SU-DHL-6 (cell line): ENCODE measurements around the gene TCEANC.

ENCODE experiments used
- H2AFZ ChIP-seq: fragments of 200-600 bp; sonication (generic); 2 replicates; pipeline ENCODE4 v1.6.1; 2014; ENCODE audit warnings: low read depth, mild to moderate bottlenecking, moderate library complexity, mixed read lengths, antibody characterized with exemption, low read length; ENCODE audit not compliant: severe bottlenecking
- H3F3A ChIP-seq: fragments of 200-600 bp; shearing (Covaris generic); 2 replicates; pipeline ENCODE4 v1.6.0; 2016; ENCODE audit warnings: antibody characterized with exemption, mild to moderate bottlenecking; ENCODE audit not compliant: insufficient read depth
- H3K27ac ChIP-seq: fragments of 200-600 bp; sonication (generic); 2 replicates; pipeline ENCODE4 v1.5.1; 2016; ENCODE audit warnings: low read depth, mild to moderate bottlenecking, low read length, moderate library complexity, mixed read lengths
- H3K27me3 ChIP-seq: fragments of 200-600 bp; sonication (generic), shearing (Covaris generic); 2 replicates; pipeline ENCODE4 v1.6.0; 2014; ENCODE audit warnings: mild to moderate bottlenecking, low read length
- H3K36me3 ChIP-seq: fragments of 200-600 bp; sonication (generic); 2 replicates; pipeline ENCODE4 v1.6.1; 2014; ENCODE audit warnings: mild to moderate bottlenecking, low read length, mixed read lengths
- H3K4me2 ChIP-seq: fragments of 300-600, 200-600 bp; shearing (Covaris generic), sonication (generic); 2 replicates; pipeline ENCODE4 v1.6.0; 2014; ENCODE audit warnings: low read length, low read depth, mild to moderate bottlenecking; ENCODE audit not compliant: poor library complexity, severe bottlenecking
- H3K4me3 ChIP-seq: fragments of 200-600 bp; sonication (generic); 2 replicates; pipeline ENCODE4 v1.5.1; 2014; ENCODE audit warnings: antibody characterized with exemption, low read length, mild to moderate bottlenecking, mixed read lengths; ENCODE audit not compliant: insufficient read depth, poor library complexity, severe bottlenecking
- H3K79me2 ChIP-seq: fragments of 200-600 bp; sonication (generic); 2 replicates; pipeline ENCODE4 v1.6.1; 2014; ENCODE audit warnings: mild to moderate bottlenecking, low read length, moderate library complexity; ENCODE audit not compliant: insufficient read depth
- H3K9ac ChIP-seq: fragments of 200-600 bp; sonication (generic); 2 replicates; pipeline ENCODE4 v1.7.0; 2014; ENCODE audit warnings: mild to moderate bottlenecking, low read length
- H3K9me2 ChIP-seq: fragments of 200-600 bp; sonication (generic); replicated peaks from 2 replicates; pipeline ENCODE4 v1.6.1; 2014; ENCODE audit warnings: low read length; ENCODE audit not compliant: insufficient read depth
- H3K9me3 ChIP-seq: fragments of 200-600 bp; sonication (generic); 2 replicates; pipeline ENCODE4 v1.6.1; 2014; ENCODE audit warnings: low read length, mixed read lengths; ENCODE audit not compliant: insufficient read depth
- H4K20me1 ChIP-seq: fragments of 200-600 bp; sonication (generic); 2 replicates; pipeline ENCODE4 v1.6.1; 2014; ENCODE audit warnings: low read depth, mild to moderate bottlenecking, antibody characterized with exemption, low read length, moderate library complexity, mixed read lengths
- EZH2phosphoT487 ChIP-seq: fragments of 200-600 bp; sonication (generic), shearing (Covaris generic); conservative IDR thresholded peaks from 2 replicates; pipeline ENCODE4 v1.6.1; 2018; ENCODE audit warnings: mild to moderate bottlenecking, antibody characterized with exemption, low read length, moderate library complexity, mixed read lengths
- TF ChIP-seq, protein P1 (sequence below): fragments of 200-600 bp; sonication (generic); IDR thresholded peaks from one replicate; pipeline ENCODE4 v1.5.1; 2017; ENCODE audit warnings: antibody characterized with exemption, mild to moderate bottlenecking, low read length, moderate library complexity; ENCODE audit not compliant: insufficient read depth, poor library complexity, severe bottlenecking

TCEANC gene

DNA sequence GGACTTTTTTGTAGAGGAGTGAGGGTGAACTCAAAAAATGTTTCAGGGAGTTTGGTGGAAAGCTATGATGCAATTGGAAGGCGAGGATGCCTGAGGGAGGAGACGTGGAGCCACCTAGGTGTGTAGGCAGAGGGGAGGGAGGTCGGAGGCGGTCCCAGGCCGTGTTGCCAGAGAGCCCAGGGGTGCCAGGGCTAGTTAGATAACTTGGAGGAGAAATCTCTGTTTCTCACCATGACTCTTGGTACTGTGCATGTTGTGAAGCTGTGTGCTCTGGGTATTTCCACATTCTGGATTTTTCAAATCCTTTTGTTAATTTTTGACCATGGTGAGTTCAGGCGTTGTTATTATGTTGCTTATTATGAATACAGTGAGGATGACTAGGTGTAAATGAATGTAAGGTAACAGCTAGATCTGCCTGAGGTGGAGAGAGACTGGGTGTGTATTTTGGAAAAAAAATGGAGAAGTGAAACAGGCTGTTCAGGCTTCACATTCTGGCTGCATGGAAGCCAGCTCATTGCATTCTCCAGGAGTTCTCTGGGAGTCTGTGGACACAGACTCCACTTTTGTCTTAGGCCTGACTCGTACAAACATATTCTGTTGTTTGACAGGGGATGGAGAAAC, 40.5 kb downstream of the TCEANC start:
- TF ChIP-seq EZH2phosphoT487 = no peak
- TF ChIP-seq, protein P1, sequence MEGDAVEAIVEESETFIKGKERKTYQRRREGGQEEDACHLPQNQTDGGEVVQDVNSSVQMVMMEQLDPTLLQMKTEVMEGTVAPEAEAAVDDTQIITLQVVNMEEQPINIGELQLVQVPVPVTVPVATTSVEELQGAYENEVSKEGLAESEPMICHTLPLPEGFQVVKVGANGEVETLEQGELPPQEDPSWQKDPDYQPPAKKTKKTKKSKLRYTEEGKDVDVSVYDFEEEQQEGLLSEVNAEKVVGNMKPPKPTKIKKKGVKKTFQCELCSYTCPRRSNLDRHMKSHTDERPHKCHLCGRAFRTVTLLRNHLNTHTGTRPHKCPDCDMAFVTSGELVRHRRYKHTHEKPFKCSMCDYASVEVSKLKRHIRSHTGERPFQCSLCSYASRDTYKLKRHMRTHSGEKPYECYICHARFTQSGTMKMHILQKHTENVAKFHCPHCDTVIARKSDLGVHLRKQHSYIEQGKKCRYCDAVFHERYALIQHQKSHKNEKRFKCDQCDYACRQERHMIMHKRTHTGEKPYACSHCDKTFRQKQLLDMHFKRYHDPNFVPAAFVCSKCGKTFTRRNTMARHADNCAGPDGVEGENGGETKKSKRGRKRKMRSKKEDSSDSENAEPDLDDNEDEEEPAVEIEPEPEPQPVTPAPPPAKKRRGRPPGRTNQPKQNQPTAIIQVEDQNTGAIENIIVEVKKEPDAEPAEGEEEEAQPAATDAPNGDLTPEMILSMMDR = no peak
- no peaks in the 10 kb centered on the region for H3K9me2 ChIP-seq
- H3K9ac ChIP-seq = no peak overlapping the region
- no peaks in the 10 kb centered on the region for H3K79me2 ChIP-seq
- no peaks in the 10 kb centered on the region for H3K9me3 ChIP-seq
- H3K36me3 ChIP-seq = no peaks in the 10 kb centered on the region
- H3K4me2 ChIP-seq = no peak overlapping the region
- no peak overlapping the region for H2AFZ ChIP-seq
- H3K27me3 ChIP-seq = no peaks in the 10 kb centered on the region
- no peaks in the 10 kb centered on the region for H3F3A ChIP-seq
- H4K20me1 ChIP-seq = no peaks in the 10 kb centered on the region
- no peak overlapping the region for H3K4me3 ChIP-seq
- H3K27ac ChIP-seq = no peak overlapping the region

DNA sequence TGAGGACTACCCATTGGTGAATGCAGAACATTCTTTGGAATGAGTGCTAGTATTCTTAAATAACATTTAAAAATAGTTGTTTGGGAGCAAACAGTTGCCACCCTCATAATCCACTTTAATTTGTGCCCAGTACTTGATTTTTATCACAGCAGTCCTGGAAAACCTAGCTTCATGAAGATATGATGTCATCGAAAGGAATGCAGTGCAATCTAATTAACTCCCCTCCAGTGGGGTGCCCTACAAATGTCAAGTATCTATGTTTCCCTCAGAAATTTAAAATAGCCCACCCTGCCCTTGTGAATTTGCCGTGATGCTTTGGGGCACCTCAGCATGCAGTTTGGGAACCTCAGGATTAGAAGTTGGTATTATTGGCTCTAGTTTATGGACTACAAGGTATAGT, 41.4 kb downstream of the TCEANC start:
- Histone ChIP-seq H3K9ac (no peak overlapping the region), H4K20me1 (no peaks in the 10 kb centered on the region), H3K27ac (no peak overlapping the region), H3K27me3 (no peaks in the 10 kb centered on the region), H3K36me3 (no peaks in the 10 kb centered on the region), H3K4me2 (no peak overlapping the region), H3K4me3 (no peak overlapping the region), H3K9me2 (no peaks in the 10 kb centered on the region), H3K9me3 (no peaks in the 10 kb centered on the region), H3F3A (no peaks in the 10 kb centered on the region), H3K79me2 (no peaks in the 10 kb centered on the region), H2AFZ (no peak overlapping the region)
- TF ChIP-seq EZH2phosphoT487 = no peak
- TF ChIP-seq, protein P1 = no peak

DNA sequence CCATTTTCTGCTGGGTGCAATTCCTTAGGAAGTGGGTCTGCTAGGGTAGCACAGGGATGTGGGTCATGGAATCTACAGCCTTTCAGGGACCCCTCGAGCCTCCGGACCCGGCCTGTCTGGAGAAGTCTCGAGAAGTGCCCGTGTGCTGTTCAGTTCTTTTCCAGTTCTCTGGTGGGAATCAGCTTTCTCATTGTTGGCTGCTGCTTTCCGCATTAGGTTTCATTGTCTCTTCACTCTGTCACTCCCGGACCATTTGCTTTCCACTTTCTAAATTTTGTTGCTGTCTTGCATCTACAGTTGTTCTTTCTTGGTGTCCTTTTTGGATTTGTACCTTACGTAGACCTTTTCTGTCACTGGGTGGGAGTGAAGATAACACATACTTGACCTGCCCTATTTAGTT, 42.0 kb downstream of the TCEANC start:
- TF ChIP-seq, protein P1 = no peak
- no peak for TF ChIP-seq EZH2phosphoT487
- Histone ChIP-seq H3K4me2 (no peak overlapping the region), H2AFZ (no peak overlapping the region), H4K20me1 (no peaks in the 10 kb centered on the region), H3K79me2 (no peaks in the 10 kb centered on the region), H3K9me3 (no peaks in the 10 kb centered on the region), H3K36me3 (no peaks in the 10 kb centered on the region), H3K9me2 (no peaks in the 10 kb centered on the region), H3F3A (no peaks in the 10 kb centered on the region), H3K27me3 (no peaks in the 10 kb centered on the region), H3K9ac (no peak overlapping the region), H3K4me3 (no peak overlapping the region), H3K27ac (no peak overlapping the region)
